SK-N-SH treated with all-trans-retinoic acid at 6 μM for 48 hours (cell line): ENCODE data around the gene CANT1.

Experiments used
- ATAC-seq: fragments of 200-7000 bp; cut with Tn5 transposase; 3 replicates; pipeline ENCODE4 v1.9.1; 2020; ENCODE audit warnings: mild to moderate bottlenecking, moderate library complexity
- ARNTL ChIP-seq: fragments of 450-650 bp; formaldehyde crosslinking; IDR thresholded peaks from 2 replicates; pipeline ENCODE4 v1.5.0; 2020; ENCODE audit warnings: low read depth, mild to moderate bottlenecking, moderate library complexity, borderline replicate concordance
- BACH2 ChIP-seq: fragments of 250-450 bp; sonication (Bioruptor Pico); IDR thresholded peaks from 2 replicates; pipeline ENCODE4 v1.9.0; 2021; ENCODE audit warnings: mild to moderate bottlenecking, borderline replicate concordance
- CSDC2 ChIP-seq: fragments of 250-450 bp; sonication (Bioruptor Pico); IDR thresholded peaks from 2 replicates; pipeline ENCODE4 v1.5.0; 2020; ENCODE audit warnings: mild to moderate bottlenecking, moderate library complexity
- CSRNP3 ChIP-seq: fragments of 250-450 bp; sonication (Bioruptor Pico); IDR thresholded peaks from 2 replicates; pipeline ENCODE4 v1.5.1; 2021; ENCODE audit warnings: mild to moderate bottlenecking, moderate library complexity
- ESRRG ChIP-seq: fragments of 250-450 bp; sonication (Bioruptor Pico); IDR thresholded peaks from 2 replicates; pipeline ENCODE4 v1.6.1; 2021; ENCODE audit warnings: mild to moderate bottlenecking
- GLIS3 ChIP-seq: fragments of 250-450 bp; sonication (Bioruptor Pico); IDR thresholded peaks from 2 replicates; pipeline ENCODE4 v1.5.0; 2020; ENCODE audit warnings: mild to moderate bottlenecking, moderate library complexity
- OSR1 ChIP-seq: fragments of 250-450 bp; sonication (Bioruptor Pico); IDR thresholded peaks from 2 replicates; pipeline ENCODE4 v1.8.0; 2022; ENCODE audit warnings: moderate library complexity, mild to moderate bottlenecking, inconsistent platforms
- PATZ1 ChIP-seq: fragments of 250-450 bp; sonication (Bioruptor Pico); IDR thresholded peaks from 2 replicates; pipeline ENCODE4 v1.8.0; 2020; ENCODE audit warnings: mild to moderate bottlenecking, moderate library complexity, borderline replicate concordance
- POU6F1 ChIP-seq: fragments of 250-450 bp; sonication (Bioruptor Pico); IDR thresholded peaks from 2 replicates; pipeline ENCODE4 v1.8.0; 2021; ENCODE audit warnings: low read depth, mild to moderate bottlenecking, moderate library complexity, borderline replicate concordance
- PPARA ChIP-seq: fragments of 250-450 bp; sonication (Bioruptor Pico); IDR thresholded peaks from 2 replicates; pipeline ENCODE4 v1.5.0; 2020; ENCODE audit warnings: mild to moderate bottlenecking, borderline replicate concordance
- RARB ChIP-seq: fragments of 250-450 bp; sonication (Bioruptor Pico); IDR thresholded peaks from 2 replicates; pipeline ENCODE4 v1.8.0; 2021; ENCODE audit warnings: mild to moderate bottlenecking, moderate library complexity
- SNAI2 ChIP-seq: fragments of 250-450 bp; sonication (Bioruptor Pico); IDR thresholded peaks from 2 replicates; pipeline ENCODE4 v1.5.0; 2020; ENCODE audit warnings: mild to moderate bottlenecking, moderate library complexity
- TCF4 ChIP-seq: fragments of 250-450 bp; sonication (Bioruptor Pico); IDR thresholded peaks from 2 replicates; pipeline ENCODE4 v1.8.0; 2021; ENCODE audit warnings: mild to moderate bottlenecking, moderate library complexity, borderline replicate concordance
- TOX ChIP-seq: fragments of 250-450 bp; sonication (Bioruptor Pico); IDR thresholded peaks from 2 replicates; pipeline ENCODE4 v1.8.0; 2021; ENCODE audit warnings: mild to moderate bottlenecking, moderate library complexity, borderline replicate concordance
- TSHZ2 ChIP-seq: fragments of 250-450 bp; sonication (Bioruptor Pico); IDR thresholded peaks from 2 replicates; pipeline ENCODE4 v1.5.0; 2020; ENCODE audit warnings: mild to moderate bottlenecking, moderate library complexity
- ZC3H10 ChIP-seq: fragments of 250-450 bp; sonication (Bioruptor Pico); IDR thresholded peaks from 2 replicates; pipeline ENCODE4 v1.5.1; 2021; ENCODE audit warnings: mild to moderate bottlenecking, moderate library complexity
- ZFP3 ChIP-seq: fragments of 250-450 bp; sonication (Bioruptor Pico); IDR thresholded peaks from 2 replicates; pipeline ENCODE4 v1.5.0; 2020; ENCODE audit warnings: mild to moderate bottlenecking, moderate library complexity
- ZFP30 ChIP-seq: fragments of 450-650 bp; formaldehyde crosslinking; IDR thresholded peaks from 2 replicates; pipeline ENCODE4 v1.5.0; 2022; ENCODE audit warnings: mild to moderate bottlenecking, moderate library complexity
- ZNF565 ChIP-seq: fragments of 450-650 bp; formaldehyde crosslinking; conservative IDR thresholded peaks from 2 replicates; pipeline ENCODE4 v1.5.0; 2020; ENCODE audit warnings: low read depth, mild to moderate bottlenecking, moderate library complexity
- ZNF70 ChIP-seq: fragments of 450-650 bp; formaldehyde crosslinking; IDR thresholded peaks from 2 replicates; pipeline ENCODE4 v1.5.0; 2020; ENCODE audit warnings: mild to moderate bottlenecking, moderate library complexity
- ZNF8 ChIP-seq: fragments of 450-650 bp; formaldehyde crosslinking; IDR thresholded peaks from 2 replicates; pipeline ENCODE4 v1.5.0; 2020; ENCODE audit warnings: mild to moderate bottlenecking, moderate library complexity
- TF ChIP-seq, protein P1 (sequence below): fragments of 250-450 bp; sonication (Bioruptor Pico); IDR thresholded peaks from 2 replicates; pipeline ENCODE4 v1.5.1; 2020; ENCODE audit warnings: low read depth, mild to moderate bottlenecking, moderate library complexity

The CANT1 gene

GRCh38 chr17:79052131-79052530 is 42.6 kb upstream of the CANT1 start:
- TF ChIP-seq ZNF70 (CRISPR knock-in tag) (no peak), ESRRG (CRISPR knock-in tag) (no peak), TSHZ2 (CRISPR knock-in tag) (no peak), ZNF565 (no peak), ZNF8 (CRISPR knock-in tag) (no peak), TOX (CRISPR knock-in tag) (no peak), ARNTL (CRISPR knock-in tag) (no peak), OSR1 (CRISPR knock-in tag) (no peak)
- no peak for ATAC-seq

DNA sequence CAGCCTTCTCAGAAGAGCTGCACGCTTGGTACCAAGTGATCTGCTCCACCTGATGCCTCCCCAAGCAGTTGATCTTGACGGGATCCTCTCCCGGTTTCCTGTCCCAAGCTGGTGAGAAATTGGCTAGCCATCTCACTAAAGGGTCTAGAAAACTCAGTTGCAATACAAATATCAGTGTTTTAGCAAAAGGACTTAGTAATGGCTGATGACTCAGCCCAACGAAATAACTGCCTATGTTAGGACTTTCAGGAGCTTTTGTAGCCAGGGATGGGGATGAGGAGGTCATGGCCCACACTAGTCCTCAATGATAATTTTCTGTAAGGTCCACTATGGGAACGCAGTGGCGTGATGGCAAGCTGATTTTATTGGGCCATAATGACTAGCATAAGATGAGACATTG is 41.7 kb upstream of the CANT1 start:
- TF ChIP-seq GLIS3 (CRISPR knock-in tag) (no peak), ARNTL (CRISPR knock-in tag) (no peak), CSRNP3 (CRISPR knock-in tag) (no peak), ZC3H10 (CRISPR knock-in tag) (no peak), ZNF70 (CRISPR knock-in tag) (no peak), PPARA (CRISPR knock-in tag) (no peak), ZFP3 (CRISPR knock-in tag) (no peak), ESRRG (CRISPR knock-in tag) (no peak), SNAI2 (CRISPR knock-in tag) (no peak), OSR1 (CRISPR knock-in tag) (no peak), TCF4 (CRISPR knock-in tag) (no peak), POU6F1 (CRISPR knock-in tag) (no peak), ZFP30 (no peak)
- TF ChIP-seq, protein P1, sequence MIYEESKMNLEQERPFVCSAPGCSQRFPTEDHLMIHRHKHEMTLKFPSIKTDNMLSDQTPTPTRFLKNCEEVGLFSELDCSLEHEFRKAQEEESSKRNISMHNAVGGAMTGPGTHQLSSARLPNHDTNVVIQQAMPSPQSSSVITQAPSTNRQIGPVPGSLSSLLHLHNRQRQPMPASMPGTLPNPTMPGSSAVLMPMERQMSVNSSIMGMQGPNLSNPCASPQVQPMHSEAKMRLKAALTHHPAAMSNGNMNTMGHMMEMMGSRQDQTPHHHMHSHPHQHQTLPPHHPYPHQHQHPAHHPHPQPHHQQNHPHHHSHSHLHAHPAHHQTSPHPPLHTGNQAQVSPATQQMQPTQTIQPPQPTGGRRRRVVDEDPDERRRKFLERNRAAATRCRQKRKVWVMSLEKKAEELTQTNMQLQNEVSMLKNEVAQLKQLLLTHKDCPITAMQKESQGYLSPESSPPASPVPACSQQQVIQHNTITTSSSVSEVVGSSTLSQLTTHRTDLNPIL: no peak
- ATAC-seq: no peak

- no peak for ATAC-seq
- no peak for TF ChIP-seq ZFP3 (CRISPR knock-in tag)
- no peak for TF ChIP-seq GLIS3 (CRISPR knock-in tag)
- no peak for TF ChIP-seq BACH2 (CRISPR knock-in tag)
- TF ChIP-seq TCF4 (CRISPR knock-in tag): no peak
- TF ChIP-seq ZC3H10 (CRISPR knock-in tag): no peak
- no peak for TF ChIP-seq TOX (CRISPR knock-in tag)
- no peak for TF ChIP-seq SNAI2 (CRISPR knock-in tag)
- TF ChIP-seq, all 23 proteins: peak for 0
Measured at GRCh38 chr17:79050551-79050950, 41.0 kb upstream of the CANT1 start.

DNA sequence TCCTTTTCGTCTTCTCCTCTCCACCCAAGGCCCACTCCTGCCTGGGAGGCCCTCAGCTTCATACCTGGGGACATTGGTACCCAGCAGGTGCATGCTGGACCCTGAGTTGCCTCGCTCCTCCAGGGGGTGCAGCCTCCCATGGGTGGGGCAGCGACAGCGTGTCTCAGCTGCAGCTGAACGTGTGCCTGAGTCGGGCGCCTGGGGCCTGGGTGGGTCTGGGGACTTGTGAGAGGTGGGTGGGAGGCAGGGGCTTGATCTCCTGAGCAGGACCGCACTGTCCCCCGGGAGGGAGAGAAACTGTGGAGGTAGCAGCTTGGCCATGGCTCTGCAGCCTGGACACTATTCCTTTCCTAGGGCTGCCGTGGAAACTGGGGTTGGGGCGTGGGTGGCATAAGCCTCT is 40.3 kb upstream of the CANT1 start:
- no peak for TF ChIP-seq ZFP30
- TF ChIP-seq CSDC2: no peak
- TF ChIP-seq PATZ1 (CRISPR knock-in tag): no peak
- no peak for TF ChIP-seq ZFP3 (CRISPR knock-in tag)
- TF ChIP-seq ZNF70 (CRISPR knock-in tag): no peak
- TF ChIP-seq, protein P1: no peak
- no peak for TF ChIP-seq RARB (CRISPR knock-in tag)
- TF ChIP-seq TSHZ2 (CRISPR knock-in tag): no peak
- no peak for TF ChIP-seq TCF4 (CRISPR knock-in tag)
- no peak for TF ChIP-seq ZNF8 (CRISPR knock-in tag)
- TF ChIP-seq SNAI2 (CRISPR knock-in tag): no peak
- TF ChIP-seq OSR1 (CRISPR knock-in tag): no peak
- TF ChIP-seq ZNF565: no peak
- no peak for ATAC-seq
